Astrocyte (in vitro differentiated cells and primary cell): ENCODE measurements around the gene ADGRA1. TPM values are rescaled to one million over a fixed set of nuclear protein-coding genes. Genes with fewer than 3 reads are reported as not detected.

Source experiments
- DNase-seq: peaks from one replicate; pipeline ENCODE4 v3.0.0-alpha.2; 2010; ENCODE audit warnings: low read depth
- FAIRE-seq: peaks from 2 replicates; lab custom pipeline; 2011; peaks lifted over from hg19 to GRCh38; lab: Jason Lieb, UNC
- H2AFZ ChIP-seq: 2 replicates; pipeline ENCODE4 v1.6.0; 2012; ENCODE audit warnings: low read depth, low read length, inconsistent platforms
- H3K27ac ChIP-seq: 2 replicates; pipeline ENCODE4 v1.5.1; 2011; ENCODE audit warnings: low read depth, low read length, inconsistent platforms
- H3K27me3 ChIP-seq: 2 replicates; pipeline ENCODE4 v1.6.0; 2011; ENCODE audit warnings: low read length, inconsistent platforms; ENCODE audit not compliant: insufficient read depth
- H3K36me3 ChIP-seq: 2 replicates; pipeline ENCODE4 v1.5.1; 2011; ENCODE audit warnings: low read length, inconsistent platforms; ENCODE audit not compliant: insufficient read depth
- H3K4me1 ChIP-seq: 2 replicates; pipeline ENCODE4 v1.5.1; 2011; ENCODE audit warnings: low read length, inconsistent platforms; ENCODE audit not compliant: insufficient read depth
- H3K4me2 ChIP-seq: 2 replicates; pipeline ENCODE4 v1.6.0; 2012; ENCODE audit warnings: low read length, inconsistent platforms
- H3K4me3 ChIP-seq: 2 replicates; pipeline ENCODE4 v1.5.1; 2011; ENCODE audit warnings: low read depth, mild to moderate bottlenecking, low read length, inconsistent platforms; ENCODE audit not compliant: insufficient read depth
- H3K79me2 ChIP-seq: 2 replicates; pipeline ENCODE4 v1.6.0; 2012; ENCODE audit warnings: mild to moderate bottlenecking, low read length, inconsistent platforms; ENCODE audit not compliant: insufficient read depth
- H3K9ac ChIP-seq: 2 replicates; pipeline ENCODE4 v1.6.0; 2012; ENCODE audit warnings: mild to moderate bottlenecking, low read length, inconsistent platforms
- H3K9me3 ChIP-seq: 2 replicates; pipeline ENCODE4 v1.5.1; 2012; ENCODE audit warnings: low read depth, mild to moderate bottlenecking, low read length, inconsistent platforms; ENCODE audit not compliant: insufficient read depth
- H4K20me1 ChIP-seq: 2 replicates; pipeline ENCODE4 v1.6.0; 2012; ENCODE audit warnings: low read length, inconsistent platforms; ENCODE audit not compliant: insufficient read depth
- H3K27ac Mint-ChIP-seq: one replicate; pipeline ENCODE4 v1.8.0; 2021; ENCODE audit warnings: mild to moderate bottlenecking, mixed read lengths; ENCODE audit not compliant: unreplicated experiment
- H3K27me3 Mint-ChIP-seq: one replicate; pipeline ENCODE4 v1.8.0; 2021; ENCODE audit warnings: low read depth, mixed read lengths; ENCODE audit not compliant: unreplicated experiment
- H3K36me3 Mint-ChIP-seq: one replicate; pipeline ENCODE4 v1.8.0; 2021; ENCODE audit warnings: low read depth, mixed read lengths; ENCODE audit not compliant: unreplicated experiment
- H3K4me1 Mint-ChIP-seq: one replicate; pipeline ENCODE4 v1.8.0; 2021; ENCODE audit warnings: low read depth, mixed read lengths; ENCODE audit not compliant: unreplicated experiment
- H3K4me3 Mint-ChIP-seq: one replicate; pipeline ENCODE4 v1.8.0; 2021; ENCODE audit warnings: mild to moderate bottlenecking, moderate library complexity, mixed read lengths; ENCODE audit not compliant: unreplicated experiment
- H3K9me3 Mint-ChIP-seq: one replicate; pipeline ENCODE4 v1.8.0; 2021; ENCODE audit warnings: mild to moderate bottlenecking, mixed read lengths; ENCODE audit not compliant: unreplicated experiment
- CTCF ChIP-seq: IDR thresholded peaks from 2 replicates; pipeline ENCODE4 v1.5.1; 2011; ENCODE audit warnings: low read depth, mild to moderate bottlenecking, inconsistent platforms, low read length, moderate library complexity; ENCODE audit not compliant: insufficient read depth
- EZH2 ChIP-seq: IDR thresholded peaks from 2 replicates; pipeline ENCODE4 v1.6.1; 2012; ENCODE audit warnings: mild to moderate bottlenecking, low read length, inconsistent platforms; ENCODE audit not compliant: insufficient read depth
- total RNA-seq: library from RNA; stranded (reverse); gene quantifications from 2 replicates; pipeline ENCODE4 v1.2.1, GENCODE V29; 2021

Gene ADGRA1
- total RNA-seq, 1 donor from 2014 or later: not detected

DNA sequence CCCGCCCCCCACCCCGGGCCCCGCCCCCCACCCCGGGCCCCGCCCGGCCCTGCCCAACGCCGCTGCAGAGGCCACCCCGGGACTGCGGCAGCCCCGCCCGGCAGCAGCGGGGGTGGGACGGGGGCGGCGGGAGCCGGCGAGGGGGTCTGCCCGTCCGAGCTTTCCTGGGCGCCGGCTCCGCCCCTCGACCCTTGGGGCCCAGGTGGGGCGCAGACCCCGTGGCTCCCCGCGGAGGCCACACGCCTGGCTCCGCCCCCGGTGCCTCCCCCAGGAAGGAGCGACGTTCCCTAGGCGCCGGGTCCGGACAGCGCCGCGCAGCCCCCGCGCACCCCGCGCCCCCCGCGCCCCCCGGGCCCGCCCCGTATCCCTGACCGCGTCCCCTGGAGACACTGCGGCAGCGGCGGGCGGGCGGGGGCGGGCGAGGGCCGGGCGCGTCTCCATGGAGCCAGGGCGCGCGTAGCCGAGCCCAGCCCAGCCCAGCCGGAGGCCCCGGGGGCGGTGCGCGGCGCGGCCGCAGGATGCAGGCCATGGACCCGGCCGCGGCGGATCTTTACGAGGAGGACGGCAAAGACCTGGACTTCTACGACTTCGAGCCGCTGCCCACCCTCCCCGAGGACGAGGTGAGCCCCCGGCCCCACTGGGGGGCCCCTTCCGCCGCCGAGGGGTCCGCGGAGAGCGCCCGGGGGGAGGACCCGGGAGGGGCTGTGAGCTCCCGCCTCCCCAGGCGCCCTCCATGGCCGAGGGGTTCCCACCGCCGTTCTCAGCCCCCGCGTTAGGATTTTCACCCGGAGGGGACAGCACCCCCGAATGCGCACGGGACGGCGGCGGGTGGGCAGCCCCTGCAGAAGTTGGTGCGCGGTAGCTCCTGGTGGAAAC lies 72.5 kb downstream of the ADGRA1 start, which contains the start of gene KNDC1:
Gene KNDC1, plus strand, starts transcription at position 270 of the 876 bp plus-strand sequence. Its CDS starts 249 bp downstream, at position 519.
- Histone ChIP-seq H3K27me3 (peaks cover 15% of the 10 kb centered on the region), H3K9ac (no peak within 1 kb of the TSS), H3K79me2 (no peaks in the 10 kb centered on the region), H3K36me3 (no peaks in the 10 kb centered on the region), H3K9me3 (no peaks in the 10 kb centered on the region), H2AFZ (no peak within 1 kb of the TSS), H3K4me3 (peak within 1 kb of the TSS; percentile 39), H3K27ac (no peak within 1 kb of the TSS), H3K4me2 (peak within 1 kb of the TSS; percentile 80), H3K4me1 (no peaks in the 10 kb centered on the region), H4K20me1 (no peaks in the 10 kb centered on the region)
- H3K36me3 Mint-ChIP-seq: no peaks in the 10 kb centered on the region
- FAIRE-seq (no peak), DNase-seq (no peak)
- H3K4me3 Mint-ChIP-seq: peak within 1 kb of the TSS; percentile 64
- H3K4me1 Mint-ChIP-seq: peaks cover 3% of the 10 kb centered on the region
- TF ChIP-seq CTCF (no peak), EZH2 (no peak)
- H3K27ac Mint-ChIP-seq: no peak within 1 kb of the TSS
- peaks cover 16% of the 10 kb centered on the region for H3K27me3 Mint-ChIP-seq
- H3K9me3 Mint-ChIP-seq: no peaks in the 10 kb centered on the region

- no peak overlapping the region for H2AFZ ChIP-seq
Observed at GRCh38 chr10:133160826-133161471, 73.2 kb downstream of the ADGRA1 start.

More at GRCh38 chr10:133160826-133161471, 73.2 kb downstream of the ADGRA1 start:
- Histone ChIP-seq H3K79me2 (no peaks in the 10 kb centered on the region), H3K9me3 (no peaks in the 10 kb centered on the region), H3K27ac (no peak overlapping the region), H3K4me1 (no peaks in the 10 kb centered on the region), H4K20me1 (no peaks in the 10 kb centered on the region), H3K27me3 (peaks cover 15% of the 10 kb centered on the region), H3K9ac (no peak overlapping the region), H3K4me3 (peak overlapping the region; percentile 39), H3K36me3 (no peaks in the 10 kb centered on the region), H3K4me2 (peak overlapping the region; percentile 80)
- Mint-ChIP-seq H3K27ac (no peak overlapping the region), H3K9me3 (no peaks in the 10 kb centered on the region), H3K27me3 (peaks cover 15% of the 10 kb centered on the region), H3K36me3 (no peaks in the 10 kb centered on the region), H3K4me1 (peaks cover 3% of the 10 kb centered on the region), H3K4me3 (peak overlapping the region; percentile 64)
- FAIRE-seq (no peak), DNase-seq (no peak)
- TF ChIP-seq CTCF: no peak
- peak; percentile 55 for TF ChIP-seq EZH2
